Liver (tissue), 9 donors: ENCODE results near the gene VSNL1. TPM values are rescaled to one million over a fixed set of nuclear protein-coding genes. Genes with fewer than 3 reads are reported as not detected.

Experiments
- DNase-seq: peaks from one replicate; pipeline ENCODE4 v3.0.0-alpha.2; 2017; ENCODE audit warnings: low spot score
- H3K27ac ChIP-seq, 2 donors: one replicate each; pipeline ENCODE4 v1.7.0; 2013; ENCODE audit warnings: inconsistent platforms in 2 of 2, low read length in 2 of 2, control low read depth in 1 of 2, low read depth in 1 of 2, mild to moderate bottlenecking in 1 of 2
- H3K27me3 ChIP-seq, 4 donors: one replicate each; pipeline versions ENCODE4 v1.6.1 to v1.7.0; 2013; ENCODE audit warnings: low read length in 3 of 4, inconsistent platforms in 1 of 4, mild to moderate bottlenecking in 1 of 4, moderate library complexity in 1 of 4; ENCODE audit not compliant: control insufficient read depth in 4 of 4, insufficient read depth in 4 of 4
- H3K36me3 ChIP-seq, 4 donors: one replicate each; pipeline versions ENCODE4 v1.6.1 to v1.7.0; 2013; ENCODE audit warnings: low read length in 3 of 4, mild to moderate bottlenecking in 3 of 4, low read depth in 1 of 4, moderate library complexity in 1 of 4; ENCODE audit not compliant: control insufficient read depth in 4 of 4, insufficient read depth in 3 of 4
- H3K4me1 ChIP-seq, 4 donors: one replicate each; pipeline versions ENCODE4 v1.6.1 to v1.7.0; 2013; ENCODE audit warnings: low read length in 3 of 4, mild to moderate bottlenecking in 3 of 4, moderate library complexity in 1 of 4; ENCODE audit not compliant: control insufficient read depth in 4 of 4, insufficient read depth in 4 of 4
- H3K4me3 ChIP-seq, 3 donors: one replicate each; pipeline versions ENCODE4 v1.6.1 to v1.7.0; 2013; ENCODE audit warnings: low read length in 3 of 3, control low read depth in 1 of 3, low read depth in 1 of 3, mild to moderate bottlenecking in 1 of 3
- H3K9ac ChIP-seq, 2 donors: one replicate each; pipeline ENCODE4 v1.7.0; 2013; ENCODE audit warnings: low read length in 2 of 2, mild to moderate bottlenecking in 2 of 2, moderate library complexity in 2 of 2, control low read depth in 1 of 2, low read depth in 1 of 2
- H3K9me3 ChIP-seq, 4 donors: one replicate each; pipeline versions ENCODE4 v1.6.1 to v1.7.0; 2013; ENCODE audit warnings: low read length in 3 of 4; ENCODE audit not compliant: control insufficient read depth in 4 of 4
- ATF3 ChIP-seq: IDR thresholded peaks from 2 replicates; pipeline ENCODE4 v1.6.1; 2016; ENCODE audit warnings: antibody characterized with exemption
- EGR1 ChIP-seq, 2 donors: IDR thresholded peaks; 2 replicates each; pipeline ENCODE4 v1.6.1; 2016 to 2018; ENCODE audit warnings: antibody characterized with exemption in 2 of 2, low read depth in 2 of 2
- FOXA1 ChIP-seq: IDR thresholded peaks from 2 replicates; pipeline ENCODE4 v1.6.1; 2016; ENCODE audit warnings: antibody characterized with exemption
- FOXA2 ChIP-seq: IDR thresholded peaks from 2 replicates; pipeline ENCODE4 v1.6.1; 2016; ENCODE audit warnings: antibody characterized with exemption
- GABPA ChIP-seq, 2 donors: IDR thresholded peaks in 1 of 2; conservative IDR thresholded peaks in 1 of 2; 2 replicates each; pipeline ENCODE4 v1.6.1; 2016; ENCODE audit warnings: antibody characterized with exemption in 2 of 2, mild to moderate bottlenecking in 1 of 2, moderate library complexity in 1 of 2
- HNF4A ChIP-seq, 2 donors: conservative IDR thresholded peaks; 2 replicates each; pipeline ENCODE4 v1.6.1; 2016; ENCODE audit warnings: antibody characterized with exemption in 2 of 2, mild to moderate bottlenecking in 2 of 2
- HNF4G ChIP-seq: IDR thresholded peaks from 2 replicates; pipeline ENCODE4 v1.6.1; 2016; ENCODE audit warnings: antibody characterized with exemption
- JUND ChIP-seq, 2 donors: IDR thresholded peaks; 2 replicates each; pipeline ENCODE4 v1.6.1; 2016; ENCODE audit warnings: antibody characterized with exemption in 2 of 2
- NR2F2 ChIP-seq: IDR thresholded peaks from 2 replicates; pipeline ENCODE4 v1.6.1; 2016; ENCODE audit warnings: antibody characterized with exemption
- RAD21 ChIP-seq, 2 donors: IDR thresholded peaks; 2 replicates each; pipeline ENCODE4 v1.6.1; 2016; ENCODE audit warnings: antibody characterized with exemption in 2 of 2, mild to moderate bottlenecking in 2 of 2
- RXRA ChIP-seq, 2 donors: IDR thresholded peaks; 2 replicates each; pipeline ENCODE4 v1.6.1; 2017 to 2018; ENCODE audit warnings: antibody characterized with exemption in 2 of 2, mild to moderate bottlenecking in 1 of 2
- SP1 ChIP-seq: IDR thresholded peaks from 2 replicates; pipeline ENCODE4 v1.6.1; 2018; ENCODE audit warnings: antibody characterized with exemption, mild to moderate bottlenecking
- TAF1 ChIP-seq: conservative IDR thresholded peaks from 2 replicates; pipeline ENCODE4 v1.6.1; 2016; ENCODE audit warnings: antibody characterized with exemption, mild to moderate bottlenecking
- YY1 ChIP-seq: IDR thresholded peaks from 2 replicates; pipeline ENCODE4 v1.6.1; 2016; ENCODE audit warnings: antibody characterized with exemption, mild to moderate bottlenecking
- ZBTB33 ChIP-seq: IDR thresholded peaks from 2 replicates; pipeline ENCODE4 v1.6.1; 2016; ENCODE audit warnings: antibody characterized with exemption
- WGBS: extraction: QIAGEN DNeasy Blood & Tissue Kit; methylation state at CpG from one replicate; pipeline ENCODE4 v1.1.7; 2013; 5-methylcytosine and 5-hydroxymethylcytosine counted together
- polyA plus RNA-seq, 2 donors: library from polyadenylated mRNA; stranded (reverse) in 1 of 2; unstranded in 1 of 2; fragments of 200-250 nt in 1 of 2; fragments of >200 nt in 1 of 2; fragmentation: Nextera tagmentation in 1 of 2; extraction: Ambion mirVana in 1 of 2; gene quantifications; one replicate each; pipeline versions ENCODE4 v1.2.1 to v1.2.3, GENCODE V29; 2013 to 2015
- total RNA-seq, 2 donors: library from RNA; depleted of rRNA; stranded (reverse); fragments of >200 nt; gene quantifications; one replicate each; pipeline ENCODE4 v1.2.3, GENCODE V29; 2014
- TF ChIP-seq, protein P1 (sequence below): IDR thresholded peaks from 2 replicates; pipeline ENCODE4 v1.6.1; 2016; ENCODE audit warnings: antibody characterized with exemption, mild to moderate bottlenecking
- TF ChIP-seq, protein P2 (sequence below): IDR thresholded peaks from 2 replicates; pipeline ENCODE4 v1.6.1; 2016; ENCODE audit warnings: antibody characterized with exemption
- TF ChIP-seq, protein P3 (sequence below): fragments of 150-350 bp; IDR thresholded peaks from 2 replicates; pipeline ENCODE4 v1.5.1; 2017; ENCODE audit warnings: improper control_type of control experiment, low read depth, low read length; ENCODE audit not compliant: missing input control
- donor health status: healthy.
- donor health status: healthy.
- donor health status: healthy.
- donor health status: healthy.
- donor health status: healthy.

The VSNL1 gene
- total and polyA plus RNA-seq, 4 donors: 2.2 to 32.9 (median 6.3) TPM

- Histone ChIP-seq H3K4me3 (no peak overlapping the region), H3K27ac (no peak overlapping the region), H3K36me3 (no peaks in the 10 kb centered on the region), H3K9ac (no peak overlapping the region), H3K9me3 (no peaks in the 10 kb centered on the region), H3K4me1 (no peaks in the 10 kb centered on the region), H3K27me3 (no peaks in the 10 kb centered on the region)
- 81% methylated on average over 4 of the region's 4 CpGs for WGBS
- DNase-seq: no peak
- TF ChIP-seq RAD21 (IDR thresholded peaks at IDR 0.05): no peak
- no peak for TF ChIP-seq JUND (IDR thresholded peaks at IDR 0.05)
- TF ChIP-seq ZBTB33: no peak
- TF ChIP-seq, protein P1, sequence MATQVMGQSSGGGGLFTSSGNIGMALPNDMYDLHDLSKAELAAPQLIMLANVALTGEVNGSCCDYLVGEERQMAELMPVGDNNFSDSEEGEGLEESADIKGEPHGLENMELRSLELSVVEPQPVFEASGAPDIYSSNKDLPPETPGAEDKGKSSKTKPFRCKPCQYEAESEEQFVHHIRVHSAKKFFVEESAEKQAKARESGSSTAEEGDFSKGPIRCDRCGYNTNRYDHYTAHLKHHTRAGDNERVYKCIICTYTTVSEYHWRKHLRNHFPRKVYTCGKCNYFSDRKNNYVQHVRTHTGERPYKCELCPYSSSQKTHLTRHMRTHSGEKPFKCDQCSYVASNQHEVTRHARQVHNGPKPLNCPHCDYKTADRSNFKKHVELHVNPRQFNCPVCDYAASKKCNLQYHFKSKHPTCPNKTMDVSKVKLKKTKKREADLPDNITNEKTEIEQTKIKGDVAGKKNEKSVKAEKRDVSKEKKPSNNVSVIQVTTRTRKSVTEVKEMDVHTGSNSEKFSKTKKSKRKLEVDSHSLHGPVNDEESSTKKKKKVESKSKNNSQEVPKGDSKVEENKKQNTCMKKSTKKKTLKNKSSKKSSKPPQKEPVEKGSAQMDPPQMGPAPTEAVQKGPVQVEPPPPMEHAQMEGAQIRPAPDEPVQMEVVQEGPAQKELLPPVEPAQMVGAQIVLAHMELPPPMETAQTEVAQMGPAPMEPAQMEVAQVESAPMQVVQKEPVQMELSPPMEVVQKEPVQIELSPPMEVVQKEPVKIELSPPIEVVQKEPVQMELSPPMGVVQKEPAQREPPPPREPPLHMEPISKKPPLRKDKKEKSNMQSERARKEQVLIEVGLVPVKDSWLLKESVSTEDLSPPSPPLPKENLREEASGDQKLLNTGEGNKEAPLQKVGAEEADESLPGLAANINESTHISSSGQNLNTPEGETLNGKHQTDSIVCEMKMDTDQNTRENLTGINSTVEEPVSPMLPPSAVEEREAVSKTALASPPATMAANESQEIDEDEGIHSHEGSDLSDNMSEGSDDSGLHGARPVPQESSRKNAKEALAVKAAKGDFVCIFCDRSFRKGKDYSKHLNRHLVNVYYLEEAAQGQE: no peak
- TF ChIP-seq, protein P2, sequence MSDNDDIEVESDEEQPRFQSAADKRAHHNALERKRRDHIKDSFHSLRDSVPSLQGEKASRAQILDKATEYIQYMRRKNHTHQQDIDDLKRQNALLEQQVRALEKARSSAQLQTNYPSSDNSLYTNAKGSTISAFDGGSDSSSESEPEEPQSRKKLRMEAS: no peak
- no peak for TF ChIP-seq HNF4A (conservative IDR thresholded peaks at IDR 0.05)
- no peak for TF ChIP-seq NR2F2
- no peak for TF ChIP-seq RXRA (IDR thresholded peaks at IDR 0.05)
- no peak for TF ChIP-seq GABPA (IDR thresholded peaks at IDR 0.05 in 1 of 2, conservative IDR thresholded peaks at IDR 0.05 in 1 of 2)
- TF ChIP-seq, protein P3, sequence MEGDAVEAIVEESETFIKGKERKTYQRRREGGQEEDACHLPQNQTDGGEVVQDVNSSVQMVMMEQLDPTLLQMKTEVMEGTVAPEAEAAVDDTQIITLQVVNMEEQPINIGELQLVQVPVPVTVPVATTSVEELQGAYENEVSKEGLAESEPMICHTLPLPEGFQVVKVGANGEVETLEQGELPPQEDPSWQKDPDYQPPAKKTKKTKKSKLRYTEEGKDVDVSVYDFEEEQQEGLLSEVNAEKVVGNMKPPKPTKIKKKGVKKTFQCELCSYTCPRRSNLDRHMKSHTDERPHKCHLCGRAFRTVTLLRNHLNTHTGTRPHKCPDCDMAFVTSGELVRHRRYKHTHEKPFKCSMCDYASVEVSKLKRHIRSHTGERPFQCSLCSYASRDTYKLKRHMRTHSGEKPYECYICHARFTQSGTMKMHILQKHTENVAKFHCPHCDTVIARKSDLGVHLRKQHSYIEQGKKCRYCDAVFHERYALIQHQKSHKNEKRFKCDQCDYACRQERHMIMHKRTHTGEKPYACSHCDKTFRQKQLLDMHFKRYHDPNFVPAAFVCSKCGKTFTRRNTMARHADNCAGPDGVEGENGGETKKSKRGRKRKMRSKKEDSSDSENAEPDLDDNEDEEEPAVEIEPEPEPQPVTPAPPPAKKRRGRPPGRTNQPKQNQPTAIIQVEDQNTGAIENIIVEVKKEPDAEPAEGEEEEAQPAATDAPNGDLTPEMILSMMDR: no peak
- no peak for TF ChIP-seq EGR1 (IDR thresholded peaks at IDR 0.05; ENCODE audit: low read depth in 2 of 2)
- TF ChIP-seq FOXA1: no peak
- no peak for TF ChIP-seq ATF3
- TF ChIP-seq HNF4G: no peak
- no peak for TF ChIP-seq YY1
- TF ChIP-seq SP1: no peak
- TF ChIP-seq FOXA2: no peak
- no peak for TF ChIP-seq TAF1
Observed at GRCh38 chr2:17608251-17608650, 67.8 kb downstream of the VSNL1 start.

DNA sequence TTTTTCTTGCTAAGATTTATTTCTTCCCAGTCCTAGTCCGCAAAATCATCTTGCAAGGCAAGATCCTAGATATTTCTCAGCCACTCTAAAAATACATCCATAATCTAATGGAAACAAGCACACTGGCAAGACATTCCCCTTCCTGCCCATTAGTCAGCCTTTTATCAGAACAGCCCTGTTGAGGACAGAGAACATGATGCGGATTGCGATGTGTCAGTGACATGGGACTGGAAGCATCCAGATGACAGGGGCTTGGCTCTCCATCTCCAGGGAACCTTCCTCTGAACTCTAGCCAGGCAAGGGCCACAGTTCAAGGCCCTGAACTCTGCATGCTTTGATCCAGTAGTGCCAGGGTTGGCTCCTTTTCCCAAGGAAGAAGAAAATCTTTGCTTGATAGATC is 70.0 kb downstream of the VSNL1 start:
- Histone ChIP-seq H3K4me3 (no peak overlapping the region), H3K27ac (no peak overlapping the region), H3K9ac (no peak overlapping the region), H3K4me1 (no peaks in the 10 kb centered on the region), H3K9me3 (no peaks in the 10 kb centered on the region), H3K36me3 (no peaks in the 10 kb centered on the region), H3K27me3 (no peaks in the 10 kb centered on the region)
- 71% methylated on average over 3 of the region's 3 CpGs for WGBS
- no peak for DNase-seq
- no peak for TF ChIP-seq SP1
- no peak for TF ChIP-seq JUND (IDR thresholded peaks at IDR 0.05)
- no peak for TF ChIP-seq RXRA (IDR thresholded peaks at IDR 0.05)
- no peak for TF ChIP-seq HNF4A (conservative IDR thresholded peaks at IDR 0.05)
- TF ChIP-seq, protein P1: no peak
- no peak for TF ChIP-seq FOXA2
- no peak for TF ChIP-seq ZBTB33
- TF ChIP-seq FOXA1: no peak
- TF ChIP-seq NR2F2: no peak
- no peak for TF ChIP-seq ATF3
- no peak for TF ChIP-seq GABPA (IDR thresholded peaks at IDR 0.05 in 1 of 2, conservative IDR thresholded peaks at IDR 0.05 in 1 of 2)
